ENCODE results near the gene SORCS2. TPM values are rescaled to one million over a fixed set of nuclear protein-coding genes. Genes with fewer than 3 reads are reported as not detected.
"Not testable (repeated sequence)": the region's sequence is repeated elsewhere in the genome, so short reads cannot be mapped to it uniquely, and the experiment has no call there.

SORCS2 gene
- total and polyA plus RNA-seq, 4 donors = 0.05 to 8.4 (median 1.8) TPM

DNA sequence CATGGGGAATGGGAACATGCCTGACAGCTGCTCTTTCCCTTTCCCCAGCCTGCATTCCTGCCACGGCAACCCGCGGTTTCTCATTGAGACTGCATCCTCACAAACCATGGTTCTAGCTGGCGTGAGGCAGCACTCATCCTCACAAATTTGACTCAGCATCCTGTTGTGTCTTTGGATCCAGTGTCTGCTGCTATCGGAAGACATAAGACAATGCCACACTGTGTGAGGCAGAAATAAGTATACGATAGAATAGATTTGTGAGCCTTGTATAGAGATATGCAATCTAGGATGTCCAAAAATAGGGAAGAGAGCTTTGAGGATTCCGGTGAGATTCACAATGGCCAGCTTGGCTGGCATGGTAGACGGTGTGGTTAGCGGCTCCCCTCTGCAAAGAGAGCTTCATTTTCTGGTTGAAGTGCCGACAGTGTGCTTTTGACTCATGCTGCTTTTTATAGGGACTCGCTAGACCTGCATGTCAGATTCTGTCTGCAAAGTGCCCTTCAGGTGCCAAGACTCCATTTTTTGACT lies 403.7 kb downstream of the SORCS2 start:
- Histone ChIP-seq H3K27ac (ENCODE audit: low read depth in 1 of 2, low read length in 2 of 2) (no peak overlapping the region), H3K36me3 (ENCODE audit: control insufficient read depth in 1 of 2, insufficient read depth in 2 of 2, low read length in 1 of 2) (no peaks in the 10 kb centered on the region), H3K4me1 (ENCODE audit: control insufficient read depth in 1 of 2, insufficient read depth in 2 of 2, low read length in 2 of 2) (no peaks in the 10 kb centered on the region), H3K4me3 (ENCODE audit: low read length in 2 of 2) (no peak overlapping the region), H3K27me3 (ENCODE audit: control insufficient read depth in 1 of 2, insufficient read depth in 2 of 2, low read length in 1 of 2) (no peaks in the 10 kb centered on the region), H3K9me3 (ENCODE audit: control insufficient read depth, low read length) (peaks cover 3% of the 10 kb centered on the region)
- DNase-seq (no peak), ATAC-seq (ENCODE audit: low FRiP score) (no peak)
- intact Hi-C loops (cut with DNase I) = no loop called here
- 32 to 34% methylated on average over 11 of the region's 11 CpGs for WGBS, 2 donors

DNA sequence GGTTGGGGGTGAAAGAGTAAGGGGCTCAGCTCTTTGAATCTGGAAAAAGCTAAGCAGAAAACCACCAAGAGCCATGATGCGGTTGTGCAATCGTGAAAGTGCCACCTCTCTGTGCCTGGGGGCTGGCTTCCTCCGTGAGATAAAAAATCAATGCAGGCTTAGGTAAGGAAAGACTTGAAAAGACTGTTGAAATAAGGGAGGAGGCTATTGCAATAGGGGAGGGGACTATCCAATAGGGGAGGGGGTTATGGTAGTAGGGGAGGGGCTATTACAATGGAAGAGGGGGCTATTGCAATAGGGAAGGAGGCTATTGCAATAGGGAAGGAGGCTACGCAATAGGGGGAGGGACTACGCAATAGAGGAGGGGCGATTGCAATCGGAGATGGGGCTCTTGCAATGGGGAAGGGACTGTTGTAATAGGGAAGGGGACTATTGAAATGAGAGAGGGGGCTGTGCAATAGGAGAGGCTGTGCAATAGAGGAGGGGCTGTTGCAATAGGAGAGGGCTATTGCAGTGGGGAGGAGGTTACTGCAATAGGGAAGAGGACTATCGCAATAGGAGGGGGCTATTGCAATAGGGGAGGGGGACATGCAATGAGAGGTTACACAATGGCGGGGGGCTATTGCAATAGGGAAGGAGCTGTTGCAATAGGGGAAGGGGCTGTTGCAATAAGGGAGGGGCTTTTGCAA lies 404.7 kb downstream of the SORCS2 start:
- Histone ChIP-seq H3K4me3 (ENCODE audit: low read length in 2 of 2) (no peak overlapping the region), H3K36me3 (ENCODE audit: control insufficient read depth in 1 of 2, insufficient read depth in 2 of 2, low read length in 1 of 2) (no peaks in the 10 kb centered on the region), H3K27me3 (ENCODE audit: control insufficient read depth in 1 of 2, insufficient read depth in 2 of 2, low read length in 1 of 2) (no peaks in the 10 kb centered on the region), H3K4me1 (ENCODE audit: control insufficient read depth in 1 of 2, insufficient read depth in 2 of 2, low read length in 2 of 2) (no peaks in the 10 kb centered on the region), H3K9me3 (ENCODE audit: control insufficient read depth, low read length) (peaks cover 3% of the 10 kb centered on the region), H3K27ac (ENCODE audit: low read depth in 1 of 2, low read length in 2 of 2) (no peak overlapping the region)
- no peak for ATAC-seq (ENCODE audit: low FRiP score)
- no peak for DNase-seq
- intact Hi-C loops (cut with DNase I) = no loop called here
- WGBS, 2 donors = 69 to 73% methylated on average over 9 of the region's 9 CpGs

DNA sequence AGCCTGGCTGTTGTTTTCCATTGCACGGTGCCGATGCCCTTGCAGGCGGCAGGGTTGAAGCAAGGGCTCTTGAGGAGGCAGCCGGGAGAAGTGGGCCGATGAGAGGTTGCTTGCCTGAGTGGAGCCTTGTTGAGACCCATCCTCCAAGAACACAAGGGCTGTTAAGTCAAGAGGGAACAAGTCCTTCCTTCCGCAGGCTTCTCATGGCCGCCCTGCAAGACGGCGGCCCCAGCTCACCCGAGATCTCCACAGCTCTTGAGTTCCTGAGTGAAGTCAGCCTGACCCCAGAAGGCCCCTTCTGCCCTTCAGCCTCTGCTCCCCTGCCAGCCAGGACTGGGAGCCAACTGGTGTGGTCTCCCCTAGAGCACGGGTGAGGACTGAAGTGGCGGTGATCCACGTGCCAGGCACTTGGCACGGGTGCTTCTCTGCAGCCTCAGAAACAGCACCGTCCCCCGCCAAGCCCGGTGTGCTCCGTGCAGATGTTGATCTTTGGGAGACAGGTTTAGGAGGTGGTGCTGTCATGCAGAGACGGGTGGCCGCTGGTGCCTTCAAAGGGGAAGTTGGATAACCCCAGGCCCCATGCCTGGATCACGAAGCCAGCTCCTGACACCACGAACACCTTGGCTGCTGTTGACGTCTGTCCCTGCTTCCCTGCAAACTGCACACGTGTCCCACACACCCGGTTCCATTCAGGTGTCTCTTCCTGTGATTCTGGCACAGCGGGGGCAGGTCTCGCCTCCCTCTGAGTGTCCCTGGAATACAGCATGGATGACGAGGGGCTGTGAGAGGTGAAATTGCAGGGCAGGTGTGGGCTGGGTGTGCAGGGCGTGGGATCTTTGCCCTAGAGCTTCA lies 406.8 kb downstream of the SORCS2 start:
- Histone ChIP-seq H3K27ac (ENCODE audit: low read depth in 1 of 2, low read length in 2 of 2) (no peak overlapping the region), H3K4me3 (ENCODE audit: low read length in 2 of 2) (no peak overlapping the region), H3K9me3 (ENCODE audit: control insufficient read depth, low read length) (no peaks in the 10 kb centered on the region), H3K27me3 (ENCODE audit: control insufficient read depth in 1 of 2, insufficient read depth in 2 of 2, low read length in 1 of 2) (no peaks in the 10 kb centered on the region), H3K36me3 (ENCODE audit: control insufficient read depth in 1 of 2, insufficient read depth in 2 of 2, low read length in 1 of 2) (no peaks in the 10 kb centered on the region), H3K4me1 (ENCODE audit: control insufficient read depth in 1 of 2, insufficient read depth in 2 of 2, low read length in 2 of 2) (no peaks in the 10 kb centered on the region)
- WGBS, 2 donors = 84 to 85% methylated on average over 29 of the region's 29 CpGs
- no peak for ATAC-seq (ENCODE audit: low FRiP score)
- intact Hi-C loops (cut with DNase I) = no loop called here
- no peak for DNase-seq

DNA sequence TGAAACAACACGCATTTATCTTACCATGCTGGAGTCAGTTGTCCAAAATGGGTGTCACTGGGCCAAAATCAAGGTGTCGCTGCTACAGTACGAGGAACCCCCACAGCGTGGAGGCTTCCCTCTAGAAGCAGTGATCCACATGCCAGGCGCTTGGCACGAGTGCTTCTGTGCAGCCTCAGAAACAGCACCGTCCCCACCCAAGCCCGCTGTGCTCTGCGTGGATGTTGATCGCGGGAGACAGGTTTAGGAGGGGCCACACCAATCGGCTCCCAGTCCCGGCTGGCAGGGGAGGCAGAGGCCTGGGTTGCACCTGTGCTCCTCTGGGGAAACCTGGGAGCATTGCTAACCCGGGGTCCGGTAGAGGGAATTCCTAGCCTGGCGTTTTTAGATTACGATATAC lies 407.9 kb downstream of the SORCS2 start:
- Histone ChIP-seq H3K27me3 (ENCODE audit: control insufficient read depth in 1 of 2, insufficient read depth in 2 of 2, low read length in 1 of 2) (no peaks in the 10 kb centered on the region), H3K9me3 (ENCODE audit: control insufficient read depth, low read length) (peaks cover 3% of the 10 kb centered on the region), H3K27ac (ENCODE audit: low read depth in 1 of 2, low read length in 2 of 2) (no peak overlapping the region), H3K4me3 (ENCODE audit: low read length in 2 of 2) (no peak overlapping the region), H3K4me1 (ENCODE audit: control insufficient read depth in 1 of 2, insufficient read depth in 2 of 2, low read length in 2 of 2) (no peaks in the 10 kb centered on the region), H3K36me3 (ENCODE audit: control insufficient read depth in 1 of 2, insufficient read depth in 2 of 2, low read length in 1 of 2) (no peaks in the 10 kb centered on the region)
- ATAC-seq (ENCODE audit: low FRiP score) (no peak), DNase-seq (no peak)
- intact Hi-C loops (cut with DNase I) = no loop called here
- 86 to 91% methylated on average over 17 of the region's 17 CpGs for WGBS, 2 donors

DNA sequence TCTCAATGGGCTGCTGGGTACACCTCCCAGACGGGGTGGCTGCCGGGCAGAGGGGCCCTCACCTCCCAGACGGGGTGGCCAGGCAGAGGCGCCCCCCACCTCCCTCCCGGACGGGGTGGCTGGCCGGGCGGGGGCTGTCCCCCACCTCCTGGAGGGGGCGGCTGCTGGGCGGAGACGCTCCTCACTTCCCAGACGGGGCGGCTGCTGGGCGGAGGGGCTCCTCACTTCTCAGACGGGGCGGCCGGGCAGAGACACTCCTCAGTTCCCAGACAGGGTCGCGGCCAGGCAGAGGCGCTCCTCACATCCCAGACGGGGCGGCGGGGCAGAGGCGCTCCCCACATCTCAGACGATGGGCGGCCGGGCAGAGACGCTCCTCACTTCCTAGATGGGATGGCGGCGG lies 409.8 kb downstream of the SORCS2 start:
- H3K27me3 ChIP-seq (ENCODE audit: control insufficient read depth in 1 of 2, insufficient read depth in 2 of 2, low read length in 1 of 2); H3K4me3 ChIP-seq (ENCODE audit: low read length in 2 of 2); intact Hi-C loops (cut with DNase I); H3K36me3 ChIP-seq (ENCODE audit: control insufficient read depth in 1 of 2, insufficient read depth in 2 of 2, low read length in 1 of 2); H3K27ac ChIP-seq (ENCODE audit: low read depth in 1 of 2, low read length in 2 of 2); ATAC-seq (ENCODE audit: low FRiP score); DNase-seq; H3K4me1 ChIP-seq (ENCODE audit: control insufficient read depth in 1 of 2, insufficient read depth in 2 of 2, low read length in 2 of 2); H3K9me3 ChIP-seq (ENCODE audit: control insufficient read depth, low read length): not testable (repeated sequence)
- 94% methylated on average over 19 to 30 of the region's 30 CpGs for WGBS, 2 donors

DNA sequence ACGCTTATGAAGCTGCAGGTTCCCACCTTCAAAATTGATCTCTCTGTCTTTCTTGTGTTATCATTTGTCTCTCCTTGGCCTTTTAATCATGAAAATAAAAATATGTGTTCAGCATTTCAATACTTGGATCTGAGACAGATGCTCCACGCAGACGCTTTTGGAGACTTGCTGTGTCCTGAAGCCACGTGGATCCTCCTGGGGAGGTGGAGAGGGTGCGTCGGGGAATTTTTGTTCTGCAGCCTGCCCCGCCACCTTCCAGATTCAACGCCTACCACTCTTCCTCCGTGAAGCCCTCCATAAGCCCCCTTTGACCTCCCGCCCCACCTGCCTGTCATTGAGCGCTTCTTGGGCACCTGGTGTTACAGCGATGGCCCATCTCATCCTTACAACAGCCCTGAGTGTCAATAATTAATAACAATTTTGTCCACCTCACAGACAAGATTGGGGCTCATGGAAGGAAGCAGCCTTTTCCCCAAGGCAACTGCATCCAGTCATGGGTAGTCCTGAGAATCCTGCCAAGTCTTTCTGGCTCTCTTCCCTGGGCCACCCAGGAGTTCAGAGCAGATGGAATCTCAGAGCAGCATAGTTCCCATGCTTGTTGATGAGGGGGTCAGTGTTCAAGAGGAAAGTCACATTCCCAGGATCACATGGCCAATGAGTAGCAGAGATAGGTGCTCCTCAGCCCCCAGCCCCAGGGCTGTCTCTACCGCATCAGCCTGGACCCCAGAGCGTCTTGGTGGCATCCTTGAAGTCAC lies 415.0 kb downstream of the SORCS2 start:
- ATAC-seq (ENCODE audit: low FRiP score) (no peak), DNase-seq (no peak)
- no peak overlapping the region for H3K27ac ChIP-seq (ENCODE audit: low read depth in 1 of 2, low read length in 2 of 2)
- H3K9me3 ChIP-seq (ENCODE audit: control insufficient read depth, low read length) = peaks cover 3% of the 10 kb centered on the region
- no peaks in the 10 kb centered on the region for H3K36me3 ChIP-seq (ENCODE audit: control insufficient read depth in 1 of 2, insufficient read depth in 2 of 2, low read length in 1 of 2)
- no peaks in the 10 kb centered on the region for H3K27me3 ChIP-seq (ENCODE audit: control insufficient read depth in 1 of 2, insufficient read depth in 2 of 2, low read length in 1 of 2)
- no peaks in the 10 kb centered on the region for H3K4me1 ChIP-seq (ENCODE audit: control insufficient read depth in 1 of 2, insufficient read depth in 2 of 2, low read length in 2 of 2)
- 81 to 82% methylated on average over 14 of the region's 14 CpGs for WGBS, 2 donors
- no peak overlapping the region for H3K4me3 ChIP-seq (ENCODE audit: low read length in 2 of 2)
- intact Hi-C loops (cut with DNase I) = no loop called here

DNA sequence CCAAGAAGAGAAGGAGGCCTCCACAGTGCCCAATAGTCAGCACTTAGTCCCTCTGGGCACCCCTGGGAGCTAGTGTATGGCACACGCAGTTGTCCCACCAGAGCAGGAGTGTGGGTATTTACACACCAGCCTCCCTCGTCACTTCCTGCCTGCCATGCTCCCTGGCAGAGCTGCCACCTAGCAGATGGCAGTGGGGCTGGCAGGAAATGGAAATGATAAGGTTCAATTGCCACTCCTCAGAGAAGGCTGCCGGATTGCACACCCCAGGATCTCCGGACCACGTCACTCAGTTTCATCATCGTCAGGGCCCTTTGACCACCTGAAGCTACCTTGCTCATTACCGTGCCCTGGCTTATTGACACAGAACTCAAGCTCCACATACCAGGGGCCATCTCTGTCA lies 415.7 kb downstream of the SORCS2 start:
- H3K9me3 ChIP-seq (ENCODE audit: control insufficient read depth, low read length) = peaks cover 3% of the 10 kb centered on the region
- H3K27ac ChIP-seq (ENCODE audit: low read depth in 1 of 2, low read length in 2 of 2) = no peak overlapping the region
- H3K4me1 ChIP-seq (ENCODE audit: control insufficient read depth in 1 of 2, insufficient read depth in 2 of 2, low read length in 2 of 2) = no peaks in the 10 kb centered on the region
- H3K27me3 ChIP-seq (ENCODE audit: control insufficient read depth in 1 of 2, insufficient read depth in 2 of 2, low read length in 1 of 2) = no peaks in the 10 kb centered on the region
- no peaks in the 10 kb centered on the region for H3K36me3 ChIP-seq (ENCODE audit: control insufficient read depth in 1 of 2, insufficient read depth in 2 of 2, low read length in 1 of 2)
- WGBS, 2 donors = 53 to 67% methylated on average over 7 of the region's 7 CpGs
- DNase-seq = no peak
- intact Hi-C loops (cut with DNase I) = no loop called here
- H3K4me3 ChIP-seq (ENCODE audit: low read length in 2 of 2) = no peak overlapping the region
- no peak for ATAC-seq (ENCODE audit: low FRiP score)

DNA sequence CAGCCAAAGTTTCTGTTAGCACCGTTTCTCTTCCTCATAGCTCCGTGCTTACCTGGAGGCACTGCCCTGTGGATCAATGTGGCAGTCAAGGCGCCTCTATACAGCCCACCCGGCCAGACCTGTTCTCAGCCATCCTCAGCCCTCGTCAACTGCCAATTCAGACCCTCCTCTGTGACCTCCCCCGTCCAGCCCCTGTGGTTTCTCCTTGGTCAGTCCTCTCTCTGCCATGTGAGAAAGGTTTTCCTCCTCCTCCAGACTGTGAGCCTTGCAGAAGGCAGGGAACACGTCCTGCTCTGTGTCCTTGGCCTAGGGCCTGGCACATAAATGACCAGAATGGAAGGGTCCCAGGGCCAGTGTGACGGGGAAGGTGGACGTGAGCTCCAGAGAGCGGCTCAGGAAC lies 417.0 kb downstream of the SORCS2 start:
- ATAC-seq (ENCODE audit: low FRiP score) = no peak
- Histone ChIP-seq H3K36me3 (ENCODE audit: control insufficient read depth in 1 of 2, insufficient read depth in 2 of 2, low read length in 1 of 2) (no peaks in the 10 kb centered on the region), H3K9me3 (ENCODE audit: control insufficient read depth, low read length) (peaks cover 3% of the 10 kb centered on the region), H3K27ac (ENCODE audit: low read depth in 1 of 2, low read length in 2 of 2) (no peak overlapping the region), H3K27me3 (ENCODE audit: control insufficient read depth in 1 of 2, insufficient read depth in 2 of 2, low read length in 1 of 2) (no peaks in the 10 kb centered on the region), H3K4me1 (ENCODE audit: control insufficient read depth in 1 of 2, insufficient read depth in 2 of 2, low read length in 2 of 2) (no peaks in the 10 kb centered on the region), H3K4me3 (ENCODE audit: low read length in 2 of 2) (no peak overlapping the region)
- intact Hi-C loops (cut with DNase I) = no loop called here
- WGBS, 2 donors = 77 to 86% methylated on average over 10 of the region's 10 CpGs
- DNase-seq = no peak

All from aorta (tissue), 5 donors.